ENCODE results near the gene PRELID1. TPM values are rescaled to one million over a fixed set of nuclear protein-coding genes. Genes with fewer than 3 reads are reported as not detected.
A peak's percentile ranks its signal among the peaks of the same experiment; 100 is the strongest.

The PRELID1 gene
- total RNA-seq, 1 donor from 2014 or later = 141 TPM

GRCh38 chr5:177306674-177307543, 3.3 kb downstream of the PRELID1 start:
- Mint-ChIP-seq H3K4me1 (peaks cover 69% of the 10 kb centered on the region), H3K4me3 (peak overlapping the region; percentile 29), H3K36me3 (ENCODE audit: low read depth) (peaks cover 25% of the 10 kb centered on the region), H3K9me3 (no peaks in the 10 kb centered on the region), H3K27me3 (no peaks in the 10 kb centered on the region), H3K27ac (peak overlapping the region; percentile 36)
- no peak for ATAC-seq (ENCODE audit: low read depth)
- CTCF ChIA-PET = no interaction called here
- no peak for DNase-seq
- intact Hi-C loops (cut with micrococcal nuclease) = no loop called here
- no peak for TF ChIP-seq CTCF (IDR thresholded peaks at IDR 0.05)
- POLR2A ChIA-PET = interaction anchor here (0.5 to 1.0 kb wide), 3 partner anchors 11 to 186 kb away, joined by 3 to 8 read pairs (median 4); no protein-coding TSS in a partner anchor

- ChIA-PET CTCF (interaction anchor here (1.1 kb wide), 1 partner anchor 45 kb away, joined by 4 read pairs; no protein-coding TSS in a partner anchor), POLR2A (interaction anchor here (0.6 to 1.4 kb wide), 3 partner anchors 10 to 202 kb away, joined by 3 to 8 read pairs (median 4); partner anchors contain the start of gene DOK3)
- no peak for TF ChIP-seq CTCF (IDR thresholded peaks at IDR 0.05)
- no peak for DNase-seq
- Mint-ChIP-seq H3K9me3 (no peaks in the 10 kb centered on the region), H3K27ac (no peak overlapping the region), H3K4me1 (peaks cover 64% of the 10 kb centered on the region), H3K27me3 (no peaks in the 10 kb centered on the region), H3K4me3 (no peak overlapping the region), H3K36me3 (ENCODE audit: low read depth) (peaks cover 25% of the 10 kb centered on the region)
- intact Hi-C loops (cut with micrococcal nuclease) = no loop called here
- ATAC-seq (ENCODE audit: low read depth) = no peak
Observed at GRCh38 chr5:177307544-177308363, 4.2 kb downstream of the PRELID1 start.

- no peak overlapping the region for H3K4me3 Mint-ChIP-seq
- peak overlapping the region; percentile 37 for H3K27ac Mint-ChIP-seq
- ATAC-seq (ENCODE audit: low read depth) = no peak
- POLR2A ChIA-PET = interaction anchor here (1.1 to 1.4 kb wide), 2 partner anchors 9 to 201 kb away, joined by 3 to 4 read pairs; partner anchors contain the start of gene DOK3
- no peaks in the 10 kb centered on the region for H3K27me3 Mint-ChIP-seq
- H3K4me1 Mint-ChIP-seq = peaks cover 64% of the 10 kb centered on the region
- H3K36me3 Mint-ChIP-seq (ENCODE audit: low read depth) = peaks cover 22% of the 10 kb centered on the region
- DNase-seq = no peak
- CTCF ChIA-PET = interaction anchor here (1.1 to 2.2 kb wide), 9 partner anchors 9 to 222 kb away, joined by 3 to 7 read pairs (median 4); partner anchors contain the start of genes FGFR4 and PDLIM7
- intact Hi-C loops (cut with micrococcal nuclease) = no loop called here
- TF ChIP-seq CTCF (IDR thresholded peaks at IDR 0.05) = no peak
- H3K9me3 Mint-ChIP-seq = no peaks in the 10 kb centered on the region
Observed at GRCh38 chr5:177308740-177309139, 5.1 kb downstream of the PRELID1 start.

GRCh38 chr5:177309351-177310191, 6.0 kb downstream of the PRELID1 start:
- DNase-seq = peak; percentile 55
- peak; percentile 28 for ATAC-seq (ENCODE audit: low read depth)
- peak overlapping the region; percentile 59 for H3K4me3 Mint-ChIP-seq
- POLR2A ChIA-PET = interaction anchor here (0.6 to 1.4 kb wide), 5 partner anchors 8 to 201 kb away, joined by 3 to 4 read pairs (median 3); partner anchors contain the start of genes DOK3 and LMAN2
- H3K9me3 Mint-ChIP-seq = no peaks in the 10 kb centered on the region
- H3K36me3 Mint-ChIP-seq (ENCODE audit: low read depth) = peaks cover 22% of the 10 kb centered on the region
- H3K4me1 Mint-ChIP-seq = peaks cover 58% of the 10 kb centered on the region
- no peaks in the 10 kb centered on the region for H3K27me3 Mint-ChIP-seq
- TF ChIP-seq CTCF (IDR thresholded peaks at IDR 0.05) = peak; percentile 44
- H3K27ac Mint-ChIP-seq = peak overlapping the region; percentile 61
- intact Hi-C loops (cut with micrococcal nuclease) = loop anchor here (2.0 to 5.0 kb wide), 3 partner anchors 93 to 843 kb away; partner anchors contain the start of gene NHP2
- CTCF ChIA-PET = interaction anchor here (0.7 to 2.2 kb wide), 22 partner anchors 8 to 223 kb away, joined by 3 to 10 read pairs (median 4); partner anchors contain the start of genes FGFR4, LMAN2 and PDLIM7

All from activated B cell treated with CpG ODN at 0.5 μM for 24 hours (primary cell).